K562 (cell line): ENCODE data around the gene CTRL. TPM values are rescaled to one million over a fixed set of nuclear protein-coding genes. Genes with fewer than 3 reads are reported as not detected.

Experiments
- ARNT ChIP-seq, 2 experiments: fragments of 450-650 bp; IDR thresholded peaks; 2 replicates each; pipeline ENCODE4 v1.6.1; 2016; ENCODE audit warnings: mild to moderate bottlenecking in 1 of 2
- EWSR1 ChIP-seq: fragments of 450-650 bp; IDR thresholded peaks from 2 replicates; pipeline ENCODE4 v1.6.1; 2018; ENCODE audit warnings: borderline replicate concordance, mild to moderate bottlenecking, low read depth, moderate library complexity; ENCODE audit not compliant: partially characterized antibody
- HDAC6 ChIP-seq: IDR thresholded peaks from 2 replicates; pipeline ENCODE4 v1.6.1; 2012; ENCODE audit warnings: low read depth, mild to moderate bottlenecking, control low read depth, inconsistent platforms, low read length, moderate library complexity
- MEF2D ChIP-seq: conservative IDR thresholded peaks from 2 replicates; pipeline ENCODE4 v1.6.1; 2016; ENCODE audit warnings: low read depth, missing genetic modification characterization, missing compliant biosample characterization
- REST ChIP-seq, 2 experiments: fragments of 450-650 bp; formaldehyde crosslinking in 1 of 2; IDR thresholded peaks; 2 replicates each; pipeline versions ENCODE4 v1.4.0 to v1.6.1; 2014 to 2020; ENCODE audit warnings: mild to moderate bottlenecking in 2 of 2, borderline replicate concordance in 1 of 2, low read depth in 1 of 2
- RFX1 ChIP-seq: fragments of 450-650 bp; IDR thresholded peaks from 2 replicates; pipeline ENCODE4 v1.6.1; 2016; ENCODE audit warnings: mild to moderate bottlenecking, moderate library complexity
- SAFB ChIP-seq: fragments of 200-400 bp; formaldehyde crosslinking; IDR thresholded peaks from 2 replicates; pipeline ENCODE4 v1.6.1; 2017; ENCODE audit warnings: low read depth, low read length, borderline replicate concordance
- STAG1 ChIP-seq: sonication (generic); formaldehyde crosslinking; IDR thresholded peaks from 2 replicates; pipeline ENCODE4 v1.5.0; 2020; ENCODE audit warnings: missing genetic modification reagents, borderline replicate concordance
- ZEB2 ChIP-seq: fragments of 450-650 bp; IDR thresholded peaks from 2 replicates; pipeline ENCODE4 v1.6.1; 2016
- ZNF184 ChIP-seq: sonication (generic); formaldehyde crosslinking; IDR thresholded peaks from 2 replicates; pipeline ENCODE4 v1.5.0; 2020; ENCODE audit warnings: missing genetic modification reagents
- ZNF444 ChIP-seq: fragments of 250-450 bp; sonication (Bioruptor Pico); IDR thresholded peaks from 2 replicates; pipeline ENCODE4 v1.4.0; 2020; ENCODE audit warnings: mild to moderate bottlenecking, moderate library complexity
- ZNF764 ChIP-seq: fragments of 250-450 bp; sonication (Bioruptor Pico); IDR thresholded peaks from 2 replicates; pipeline ENCODE4 v1.4.0; 2020; ENCODE audit warnings: low read depth, mild to moderate bottlenecking, moderate library complexity
- ZNF79 ChIP-seq: fragments of 250-450 bp; sonication (Bioruptor Pico); IDR thresholded peaks from 2 replicates; pipeline ENCODE4 v1.4.0; 2020; ENCODE audit warnings: low read depth, mild to moderate bottlenecking, moderate library complexity
- polyA plus RNA-seq, 8 experiments: library from polyadenylated mRNA; depleted of rRNA in 4 of 8; stranded (reverse) in 5 of 8; unstranded in 3 of 8; fragments of >200 nt; fragmentation: Nextera tagmentation in 2 of 8; fragmentation: Illumina TruSeq in 1 of 8; extraction: Ambion mirVana in 2 of 8; extraction: Trizol in 1 of 8; gene quantifications; 2 replicates each; pipeline versions ENCODE4 v1.2.1 to v1.2.3, GENCODE V29; 2011 to 2014; ENCODE audit warnings: inconsistent platforms in 1 of 8, missing spikeins in 1 of 8
- total RNA-seq, 7 experiments: library from RNA; depleted of rRNA in 6 of 7; stranded (reverse); fragments of >200 nt in 6 of 7; fragmentation: Illumina TruSeq in 2 of 7; extraction: Trizol in 2 of 7; gene quantifications; 2 replicates each; pipeline versions ENCODE4 v1.2.1 to v1.2.3, GENCODE V29; 2011 to 2021; ENCODE audit warnings: low replicate concordance in 1 of 7
- TF ChIP-seq, protein P1 (sequence below): sonication (generic); formaldehyde crosslinking; IDR thresholded peaks from 2 replicates; pipeline ENCODE4 v1.8.1; 2023; ENCODE audit warnings: missing genetic modification reagents, mild to moderate bottlenecking, borderline replicate concordance

CTRL gene
- total and polyA plus RNA-seq, 9 of the 15 experiments (the other 6 are each of a cell fraction or from before 2014, with no cell fraction given) = 1.4 to 5.6 (median 2.5) TPM

GRCh38 chr16:67928561-67929364 lies 2.9 kb downstream of the CTRL start (continued):
- TF ChIP-seq REST (IDR thresholded peaks at IDR 0.05; ENCODE audit: borderline replicate concordance) = peak; percentile 89
- no peak for TF ChIP-seq REST (CRISPR knock-in tag; IDR thresholded peaks at IDR 0.05; ENCODE audit: low read depth)
- peak; percentile 42; the same call in 1 of the 2 replicates for TF ChIP-seq ZEB2
- TF ChIP-seq, protein P1, sequence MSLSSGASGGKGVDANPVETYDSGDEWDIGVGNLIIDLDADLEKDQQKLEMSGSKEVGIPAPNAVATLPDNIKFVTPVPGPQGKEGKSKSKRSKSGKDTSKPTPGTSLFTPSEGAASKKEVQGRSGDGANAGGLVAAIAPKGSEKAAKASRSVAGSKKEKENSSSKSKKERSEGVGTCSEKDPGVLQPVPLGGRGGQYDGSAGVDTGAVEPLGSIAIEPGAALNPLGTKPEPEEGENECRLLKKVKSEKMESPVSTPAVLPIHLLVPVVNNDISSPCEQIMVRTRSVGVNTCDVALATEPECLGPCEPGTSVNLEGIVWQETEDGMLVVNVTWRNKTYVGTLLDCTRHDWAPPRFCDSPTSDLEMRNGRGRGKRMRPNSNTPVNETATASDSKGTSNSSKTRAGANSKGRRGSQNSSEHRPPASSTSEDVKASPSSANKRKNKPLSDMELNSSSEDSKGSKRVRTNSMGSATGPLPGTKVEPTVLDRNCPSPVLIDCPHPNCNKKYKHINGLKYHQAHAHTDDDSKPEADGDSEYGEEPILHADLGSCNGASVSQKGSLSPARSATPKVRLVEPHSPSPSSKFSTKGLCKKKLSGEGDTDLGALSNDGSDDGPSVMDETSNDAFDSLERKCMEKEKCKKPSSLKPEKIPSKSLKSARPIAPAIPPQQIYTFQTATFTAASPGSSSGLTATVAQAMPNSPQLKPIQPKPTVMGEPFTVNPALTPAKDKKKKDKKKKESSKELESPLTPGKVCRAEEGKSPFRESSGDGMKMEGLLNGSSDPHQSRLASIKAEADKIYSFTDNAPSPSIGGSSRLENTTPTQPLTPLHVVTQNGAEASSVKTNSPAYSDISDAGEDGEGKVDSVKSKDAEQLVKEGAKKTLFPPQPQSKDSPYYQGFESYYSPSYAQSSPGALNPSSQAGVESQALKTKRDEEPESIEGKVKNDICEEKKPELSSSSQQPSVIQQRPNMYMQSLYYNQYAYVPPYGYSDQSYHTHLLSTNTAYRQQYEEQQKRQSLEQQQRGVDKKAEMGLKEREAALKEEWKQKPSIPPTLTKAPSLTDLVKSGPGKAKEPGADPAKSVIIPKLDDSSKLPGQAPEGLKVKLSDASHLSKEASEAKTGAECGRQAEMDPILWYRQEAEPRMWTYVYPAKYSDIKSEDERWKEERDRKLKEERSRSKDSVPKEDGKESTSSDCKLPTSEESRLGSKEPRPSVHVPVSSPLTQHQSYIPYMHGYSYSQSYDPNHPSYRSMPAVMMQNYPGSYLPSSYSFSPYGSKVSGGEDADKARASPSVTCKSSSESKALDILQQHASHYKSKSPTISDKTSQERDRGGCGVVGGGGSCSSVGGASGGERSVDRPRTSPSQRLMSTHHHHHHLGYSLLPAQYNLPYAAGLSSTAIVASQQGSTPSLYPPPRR (CRISPR knock-in tag) = no peak
- TF ChIP-seq ARNT (IDR thresholded peaks at IDR 0.05) = no peak
- TF ChIP-seq SAFB = no peak
- TF ChIP-seq HDAC6 = no peak
- TF ChIP-seq STAG1 (CRISPR knock-in tag) = peak; percentile 94
- TF ChIP-seq RFX1 = no peak
- no peak for TF ChIP-seq MEF2D (tag)
- TF ChIP-seq ZNF79 = no peak
- no peak for TF ChIP-seq ZNF764 (CRISPR knock-in tag)
- no peak for TF ChIP-seq ZNF184 (CRISPR knock-in tag)
- TF ChIP-seq EWSR1 = no peak
- no peak for TF ChIP-seq ZNF444 (CRISPR knock-in tag)
